IMR-90 (cell line): ENCODE results near the gene IGF1R.

ENCODE experiments used
- BHLHE40 ChIP-seq: fragments of 150-350 bp; IDR thresholded peaks from 2 replicates; pipeline ENCODE4 v1.6.1; 2016; ENCODE audit warnings: mild to moderate bottlenecking, low read depth, low read length
- CEBPB ChIP-seq: IDR thresholded peaks from 2 replicates; pipeline ENCODE4 v1.6.1; 2012; ENCODE audit warnings: low read depth, low read length, improper control_type of control experiment
- CTCF ChIP-seq: conservative IDR thresholded peaks from 2 replicates; pipeline ENCODE4 v1.5.1; 2012; ENCODE audit warnings: mild to moderate bottlenecking, low read depth, low read length, improper control_type of control experiment
- ELK1 ChIP-seq: fragments of 150-350 bp; IDR thresholded peaks from 2 replicates; pipeline ENCODE4 v1.6.1; 2016; ENCODE audit warnings: low read depth, mild to moderate bottlenecking, low read length, moderate library complexity, borderline replicate concordance
- FOS ChIP-seq: fragments of 150-350 bp; IDR thresholded peaks from 2 replicates; pipeline ENCODE4 v1.6.1; 2016; ENCODE audit warnings: low read depth, low read length
- MAFK ChIP-seq: IDR thresholded peaks from 2 replicates; pipeline ENCODE4 v1.6.1; 2012; ENCODE audit warnings: low read depth, low read length, improper control_type of control experiment
- MXI1 ChIP-seq: IDR thresholded peaks from 2 replicates; pipeline ENCODE4 v1.6.1; 2012; ENCODE audit warnings: low read depth, mild to moderate bottlenecking, low read length, moderate library complexity, borderline replicate concordance
- POLR2A ChIP-seq: IDR thresholded peaks from 2 replicates; pipeline ENCODE4 v1.6.1; 2012; ENCODE audit warnings: mild to moderate bottlenecking, low read depth, low read length
- RCOR1 ChIP-seq: IDR thresholded peaks from 2 replicates; pipeline ENCODE4 v1.6.1; 2012; ENCODE audit warnings: mild to moderate bottlenecking, low read length, improper control_type of control experiment; ENCODE audit not compliant: insufficient replicate concordance
- RFX5 ChIP-seq: IDR thresholded peaks from 2 replicates; pipeline ENCODE4 v1.8.0; 2012; ENCODE audit warnings: low read depth, mild to moderate bottlenecking, low read length, moderate library complexity

- TF ChIP-seq CEBPB (no peak), CTCF (no peak), RFX5 (no peak), MXI1 (no peak), RCOR1 (no peak), FOS (no peak), POLR2A (no peak), BHLHE40 (no peak), MAFK (no peak), ELK1 (no peak)
Measured at GRCh38 chr15:98760975-98761374, 112.6 kb downstream of the IGF1R start.
